Esophagus muscularis mucosa (tissue), 4 donors: ENCODE results near the gene SOBP. TPM values are rescaled to one million over a fixed set of nuclear protein-coding genes. Genes with fewer than 3 reads are reported as not detected.

ENCODE experiments used
- DNase-seq: peaks from one replicate; pipeline ENCODE4 v3.0.0-alpha.2; 2017; ENCODE audit errors: extremely low spot score
- H3K27ac ChIP-seq, 4 donors: fragments of 200-600 bp; sonication (generic); replicated peaks in 1 of 4; 1 replicate in 3 of 4; 2 replicates in 1 of 4; pipeline ENCODE4 v1.5.1; 2016 to 2019; ENCODE audit warnings: mild to moderate bottlenecking in 1 of 4
- H3K27me3 ChIP-seq, 4 donors: fragments of 200-600 bp; sonication (generic); one replicate each; pipeline versions ENCODE4 v1.5.1 to v1.6.0; 2016 to 2019
- H3K36me3 ChIP-seq, 4 donors: fragments of 200-600 bp; sonication (generic); one replicate each; pipeline ENCODE4 v1.5.1; 2016 to 2019
- H3K4me1 ChIP-seq, 4 donors: fragments of 200-600 bp; sonication (generic); one replicate each; pipeline ENCODE4 v1.5.1; 2016 to 2019
- H3K4me3 ChIP-seq, 4 donors: fragments of 200-600 bp; sonication (generic); 1 replicate in 2 of 4; 2 replicates in 2 of 4; pipeline ENCODE4 v1.5.1; 2016 to 2019; ENCODE audit warnings: mild to moderate bottlenecking in 4 of 4, moderate library complexity in 1 of 4
- H3K9me3 ChIP-seq, 4 donors: fragments of 200-600 bp; sonication (generic); 1 replicate in 3 of 4; 2 replicates in 1 of 4; pipeline ENCODE4 v1.5.1; 2016 to 2019
- CTCF ChIP-seq, 3 experiments: fragments of 200-600 bp in 2 of 3; fragments of 450-650 bp in 1 of 3; sonication (generic) in 2 of 3; IDR thresholded peaks; one replicate each; pipeline ENCODE4 v1.5.1; 2017 to 2019; ENCODE audit warnings: antibody characterized with exemption in 3 of 3, mild to moderate bottlenecking in 2 of 3, moderate library complexity in 1 of 3
- EP300 ChIP-seq: sonication (generic); formaldehyde crosslinking; IDR thresholded peaks from one replicate; pipeline ENCODE4 v1.6.1; 2017; ENCODE audit warnings: antibody characterized with exemption
- POLR2A ChIP-seq: fragments of 450-650 bp; IDR thresholded peaks from one replicate; pipeline ENCODE4 v1.6.1; 2017; ENCODE audit warnings: antibody characterized with exemption, moderate library complexity, mild to moderate bottlenecking, low read depth
- POLR2AphosphoS5 ChIP-seq, 2 donors: sonication (generic); formaldehyde crosslinking; IDR thresholded peaks; one replicate each; pipeline ENCODE4 v1.6.1; 2017; ENCODE audit warnings: antibody characterized with exemption in 2 of 2
- WGBS: methylation state at CpG from one replicate; pipeline ENCODE4 v1.1.5; 2018; 5-methylcytosine and 5-hydroxymethylcytosine counted together
- intact Hi-C: fragments of 100-400 bp; cut with DNase I; formaldehyde crosslinking; loops from one replicate; pipeline ENCODE4 v1.15.1; 2023
- total RNA-seq, 4 donors: library from RNA; depleted of rRNA; stranded (reverse); fragments of >200 nt; gene quantifications; one replicate each; pipeline versions ENCODE4 v1.1.0 to v1.2.1, GENCODE V29; 2016

Gene SOBP
- total RNA-seq, 4 donors from 2014 or later, result 18.6 to 44.1 (median 27.6) TPM

- 94% methylated on average over 2 of the region's 2 CpGs for WGBS
- DNase-seq, result no peak
- H3K4me1 ChIP-seq, result peaks cover 3 to 16% (median 12%) of the 10 kb centered on the region in 4 donors
- TF ChIP-seq POLR2A (no peak), EP300 (no peak)
- no peaks in the 10 kb centered on the region for H3K9me3 ChIP-seq
- H3K27me3 ChIP-seq, result peaks cover 0 to 6% (median 0%) of the 10 kb centered on the region in 4 donors
- no peak overlapping the region for H3K4me3 ChIP-seq
- no peaks in the 10 kb centered on the region for H3K36me3 ChIP-seq
- H3K27ac ChIP-seq, result no peak overlapping the region
- intact Hi-C loops, result no loop called here
Observed at GRCh38 chr6:107695061-107695720, 205.3 kb downstream of the SOBP start.

- Histone ChIP-seq H3K36me3 (no peaks in the 10 kb centered on the region), H3K4me3 (no peak overlapping the region), H3K27me3 (peaks cover 0 to 3% (median 0%) of the 10 kb centered on the region in 4 donors), H3K27ac (no peak overlapping the region), H3K9me3 (no peaks in the 10 kb centered on the region), H3K4me1 (no peaks in the 10 kb centered on the region)
- no peak for DNase-seq
- WGBS, result 56% methylated on average over 5 of the region's 5 CpGs
- no peak for TF ChIP-seq POLR2AphosphoS5 (IDR thresholded peaks at IDR 0.05)
- no peak for TF ChIP-seq EP300
- TF ChIP-seq CTCF (IDR thresholded peaks at IDR 0.05), result no peak
- no peak for TF ChIP-seq POLR2A
- intact Hi-C loops, result no loop called here
Observed at GRCh38 chr6:107697682-107698081, 207.8 kb downstream of the SOBP start.

- no peaks in the 10 kb centered on the region for H3K9me3 ChIP-seq
- H3K4me1 ChIP-seq, result no peaks in the 10 kb centered on the region
- 71% methylated on average over 4 of the region's 4 CpGs for WGBS
- TF ChIP-seq CTCF (IDR thresholded peaks at IDR 0.05), result no peak
- TF ChIP-seq POLR2A, result no peak
- TF ChIP-seq POLR2AphosphoS5 (IDR thresholded peaks at IDR 0.05), result no peak
- no peak for TF ChIP-seq EP300
- H3K4me3 ChIP-seq, result no peak overlapping the region
- intact Hi-C loops, result no loop called here
- no peak overlapping the region for H3K27ac ChIP-seq
- peaks cover 0 to 3% (median 0%) of the 10 kb centered on the region in 4 donors for H3K27me3 ChIP-seq
- no peaks in the 10 kb centered on the region for H3K36me3 ChIP-seq
- DNase-seq, result no peak
Observed at GRCh38 chr6:107698146-107698545, 208.2 kb downstream of the SOBP start.

- Histone ChIP-seq H3K27me3 (peaks cover 0 to 3% (median 0%) of the 10 kb centered on the region in 4 donors), H3K27ac (no peak overlapping the region), H3K36me3 (no peaks in the 10 kb centered on the region), H3K4me1 (peaks cover 0 to under 1% (median under 1%) of the 10 kb centered on the region in 4 donors), H3K4me3 (no peak overlapping the region), H3K9me3 (no peaks in the 10 kb centered on the region)
- no peak for DNase-seq
- no peak for TF ChIP-seq CTCF (IDR thresholded peaks at IDR 0.05)
- TF ChIP-seq POLR2AphosphoS5 (IDR thresholded peaks at IDR 0.05), result no peak
- TF ChIP-seq EP300, result no peak
- TF ChIP-seq POLR2A, result no peak
- intact Hi-C loops, result no loop called here
- WGBS, result 75% methylated on average over 3 of the region's 7 CpGs
Observed at GRCh38 chr6:107699254-107699653, 209.3 kb downstream of the SOBP start.

GRCh38 chr6:107699697-107700325 is 209.9 kb downstream of the SOBP start:
- Histone ChIP-seq H3K4me1 (peaks cover 0 to 6% (median 4%) of the 10 kb centered on the region in 4 donors), H3K27ac (no peak overlapping the region), H3K9me3 (no peaks in the 10 kb centered on the region), H3K4me3 (no peak overlapping the region), H3K27me3 (peaks cover 0 to 3% (median 0%) of the 10 kb centered on the region in 4 donors), H3K36me3 (no peaks in the 10 kb centered on the region)
- no peak for DNase-seq
- intact Hi-C loops, result loop anchor here (5.0 kb wide), 1 partner anchor 378 kb away; no protein-coding TSS in a partner anchor
- TF ChIP-seq CTCF (IDR thresholded peaks at IDR 0.05), result no peak
- no peak for TF ChIP-seq POLR2A
- no peak for TF ChIP-seq EP300
- TF ChIP-seq POLR2AphosphoS5 (IDR thresholded peaks at IDR 0.05), result no peak
- 83% methylated on average over 13 of the region's 14 CpGs for WGBS
